Germinal center (tissue), 1 donor: ENCODE measurements around the gene KCNQ4.

Experiments
- DNase-seq: peaks from one replicate; pipeline ENCODE4 v3.0.0; 2012; ENCODE audit warnings: mixed read lengths, low spot score

Gene KCNQ4

DNA sequence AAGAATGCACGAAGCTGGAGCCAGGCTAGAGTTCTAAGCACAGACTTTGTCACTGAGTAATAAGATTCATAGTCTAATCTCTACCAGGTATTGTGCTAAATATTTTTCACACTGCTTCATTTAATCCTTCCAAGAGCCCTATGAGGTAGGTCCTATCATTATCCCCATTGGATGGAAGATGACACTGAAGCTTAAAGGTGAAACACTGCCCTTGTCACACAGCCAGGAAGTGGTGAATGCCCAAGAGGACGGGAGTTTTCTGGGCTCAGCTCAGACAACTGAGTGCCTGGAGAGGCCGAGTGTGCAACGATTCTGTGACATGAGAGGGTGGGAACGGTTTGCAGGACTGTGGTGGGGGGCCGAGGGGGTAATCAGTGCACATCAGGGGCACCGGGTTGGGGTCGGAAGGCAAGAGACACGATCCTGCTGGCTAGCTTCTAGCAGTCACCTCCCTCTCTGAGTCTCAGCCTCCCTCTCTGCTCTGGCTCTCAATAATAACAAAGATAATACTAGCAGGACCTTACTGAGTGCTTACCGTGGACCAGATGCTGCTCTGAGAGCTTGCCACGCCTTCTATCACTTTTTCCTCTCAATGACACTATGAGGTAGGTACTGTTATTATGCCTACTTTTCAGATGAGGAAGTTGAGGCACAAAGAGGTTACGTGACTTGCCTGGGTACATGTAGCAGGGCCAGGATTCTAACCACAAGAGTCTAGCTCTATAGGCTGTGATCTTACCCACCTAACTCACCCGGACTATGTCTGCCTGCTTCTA, 12.4 kb downstream of the KCNQ4 start:
- DNase-seq: no peak

GRCh38 chr1:40796939-40797667, 13.5 kb downstream of the KCNQ4 start:
- DNase-seq: no peak

GRCh38 chr1:40797668-40798010, 14.1 kb downstream of the KCNQ4 start:
- no peak for DNase-seq

- no peak for DNase-seq
Measured at GRCh38 chr1:40798366-40799281, 15.0 kb downstream of the KCNQ4 start.

- no peak for DNase-seq
Measured at GRCh38 chr1:40799351-40799867, 15.8 kb downstream of the KCNQ4 start.

DNA sequence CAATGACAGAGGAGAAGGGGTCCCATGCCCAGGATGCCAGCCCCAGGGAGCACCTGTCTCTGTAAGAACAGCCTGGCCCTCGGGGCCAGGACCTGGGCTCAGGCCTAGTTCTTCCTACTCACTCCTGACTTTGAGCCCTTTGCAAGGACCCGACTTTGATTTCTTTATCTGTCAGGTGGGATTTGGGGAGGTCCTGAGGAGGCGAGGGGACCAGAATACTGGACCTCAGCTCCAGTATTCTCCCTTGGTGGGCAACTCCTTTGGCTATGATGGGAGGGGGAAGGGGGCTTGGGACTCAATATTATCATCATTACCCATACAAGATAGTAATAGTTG, 18.1 kb downstream of the KCNQ4 start:
- DNase-seq: no peak

DNA sequence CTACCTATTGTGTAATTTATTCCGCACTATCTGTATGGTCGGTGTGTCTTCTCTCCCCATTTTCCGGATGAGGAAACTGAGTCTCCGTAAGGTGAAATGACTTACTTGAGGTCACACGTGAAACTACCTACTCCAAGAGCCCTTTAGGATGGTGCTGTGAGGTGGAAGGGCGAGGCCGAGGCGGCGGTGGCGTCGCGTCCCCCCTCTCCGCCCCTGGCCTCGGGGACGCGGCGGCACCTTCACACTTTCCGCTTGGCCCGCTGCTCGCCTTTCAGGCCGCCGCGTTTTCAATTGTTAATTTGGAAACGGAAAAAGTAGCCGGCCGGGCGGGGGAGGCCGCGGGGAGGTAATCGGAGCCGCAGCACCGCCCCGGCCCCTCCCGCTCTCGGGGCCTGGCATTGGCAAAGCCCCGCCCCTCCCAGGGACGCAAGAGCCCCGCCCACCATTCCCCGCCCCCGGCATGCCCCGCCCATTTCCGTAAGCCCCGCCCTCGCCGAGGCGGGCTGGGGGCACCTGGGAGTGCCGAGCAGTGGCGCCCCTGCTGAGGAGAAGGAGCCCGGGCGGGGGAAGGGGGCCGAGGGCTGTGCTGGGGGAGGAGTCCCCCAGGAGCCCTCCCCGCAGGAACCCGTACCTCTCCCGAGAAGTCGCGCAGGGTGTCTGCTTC, 18.6 kb downstream of the KCNQ4 start:
- peak; percentile 94 for DNase-seq

DNA sequence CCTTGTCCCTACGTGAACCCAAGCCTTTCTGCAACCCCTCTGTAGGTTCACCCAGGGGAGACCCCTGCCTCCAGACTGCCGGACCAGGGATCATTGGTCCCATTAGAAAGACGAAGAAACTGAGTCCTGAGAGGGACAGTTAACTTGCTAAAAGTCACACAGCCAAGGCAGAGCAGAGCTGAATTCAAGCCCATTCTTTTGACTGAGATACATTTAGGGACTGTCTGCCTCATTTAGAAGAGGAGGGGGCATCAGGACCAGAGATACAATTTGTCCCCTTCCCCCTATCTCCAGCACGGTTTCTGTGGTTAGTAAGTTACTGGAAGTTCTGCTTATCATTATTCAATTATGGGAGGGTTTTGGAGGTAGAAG, 19.1 kb downstream of the KCNQ4 start:
- no peak for DNase-seq

- DNase-seq: no peak
Measured at GRCh38 chr1:40803447-40803846, 19.9 kb downstream of the KCNQ4 start.

- no peak for DNase-seq
Measured at GRCh38 chr1:40803902-40804301, 20.3 kb downstream of the KCNQ4 start.

DNA sequence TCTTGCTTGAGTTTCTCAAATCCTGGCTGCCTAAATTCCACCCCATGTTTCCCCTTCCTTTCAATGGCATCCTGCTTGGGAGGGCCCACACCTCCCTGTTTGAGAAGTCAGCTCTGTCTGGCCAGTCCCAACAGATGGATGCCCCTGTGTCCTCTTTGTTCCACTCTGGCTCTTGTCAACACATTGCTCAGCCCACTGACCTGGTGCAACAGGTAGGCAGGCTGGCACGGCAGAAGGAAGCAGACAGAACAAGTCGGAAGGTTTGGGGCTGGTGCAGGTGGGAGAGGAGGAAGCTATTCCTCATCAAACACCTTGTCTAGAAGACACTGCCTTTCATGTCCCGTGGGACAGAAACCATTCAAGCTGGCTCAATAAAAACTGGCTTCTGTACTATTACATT, 22.7 kb downstream of the KCNQ4 start:
- no peak for DNase-seq

GRCh38 chr1:40806731-40807695, 23.4 kb downstream of the KCNQ4 start:
- DNase-seq: no peak

GRCh38 chr1:40808002-40808401, 24.4 kb downstream of the KCNQ4 start:
- DNase-seq: no peak

DNA sequence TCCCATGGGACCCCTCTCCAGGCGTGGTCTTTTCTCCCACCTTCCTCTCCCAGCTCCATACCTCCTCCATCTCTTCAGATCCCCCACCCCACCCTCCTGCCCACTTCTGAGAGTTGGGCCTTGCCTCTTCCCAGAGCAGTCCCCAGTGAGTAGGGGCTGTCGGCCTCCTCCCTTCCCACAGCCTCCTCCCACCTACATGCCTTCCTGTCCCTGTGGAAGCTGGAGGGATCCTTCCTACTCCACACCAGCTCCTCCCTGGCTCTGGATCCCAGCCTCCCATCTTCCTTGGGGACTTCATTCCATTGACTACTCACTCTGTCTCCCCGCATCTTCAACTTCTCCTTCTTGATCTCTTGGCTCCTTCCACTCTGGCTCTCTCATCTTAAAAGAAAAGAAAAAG, 24.9 kb downstream of the KCNQ4 start:
- no peak for DNase-seq

GRCh38 chr1:40808909-40809308, 25.3 kb downstream of the KCNQ4 start:
- no peak for DNase-seq

GRCh38 chr1:40810927-40811326, 27.3 kb downstream of the KCNQ4 start:
- no peak for DNase-seq

- DNase-seq: no peak
Measured at GRCh38 chr1:40815420-40815819, 31.8 kb downstream of the KCNQ4 start.

DNA sequence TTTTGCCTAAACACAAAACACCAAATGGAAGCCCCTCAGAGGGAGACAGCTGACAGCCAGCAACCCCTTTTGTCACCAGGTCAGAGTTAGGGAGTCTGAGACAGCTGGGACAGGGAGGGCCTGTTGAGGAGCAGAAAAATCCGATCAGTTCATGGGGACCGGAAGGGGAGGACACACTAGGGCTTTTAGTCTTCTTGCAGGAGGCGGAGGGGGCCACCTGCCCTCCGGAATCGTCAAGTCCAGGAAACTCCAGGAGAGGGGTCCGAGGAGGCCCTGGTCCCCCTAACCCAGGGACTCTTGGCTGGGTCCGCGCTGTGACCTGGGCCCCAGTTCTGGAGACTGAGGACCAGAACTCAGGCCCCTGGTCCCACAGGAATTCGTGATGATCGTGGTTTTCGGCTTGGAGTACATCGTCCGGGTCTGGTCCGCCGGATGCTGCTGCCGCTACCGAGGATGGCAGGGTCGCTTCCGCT, 34.2 kb downstream of the KCNQ4 start:
- peak; percentile 68 for DNase-seq

DNA sequence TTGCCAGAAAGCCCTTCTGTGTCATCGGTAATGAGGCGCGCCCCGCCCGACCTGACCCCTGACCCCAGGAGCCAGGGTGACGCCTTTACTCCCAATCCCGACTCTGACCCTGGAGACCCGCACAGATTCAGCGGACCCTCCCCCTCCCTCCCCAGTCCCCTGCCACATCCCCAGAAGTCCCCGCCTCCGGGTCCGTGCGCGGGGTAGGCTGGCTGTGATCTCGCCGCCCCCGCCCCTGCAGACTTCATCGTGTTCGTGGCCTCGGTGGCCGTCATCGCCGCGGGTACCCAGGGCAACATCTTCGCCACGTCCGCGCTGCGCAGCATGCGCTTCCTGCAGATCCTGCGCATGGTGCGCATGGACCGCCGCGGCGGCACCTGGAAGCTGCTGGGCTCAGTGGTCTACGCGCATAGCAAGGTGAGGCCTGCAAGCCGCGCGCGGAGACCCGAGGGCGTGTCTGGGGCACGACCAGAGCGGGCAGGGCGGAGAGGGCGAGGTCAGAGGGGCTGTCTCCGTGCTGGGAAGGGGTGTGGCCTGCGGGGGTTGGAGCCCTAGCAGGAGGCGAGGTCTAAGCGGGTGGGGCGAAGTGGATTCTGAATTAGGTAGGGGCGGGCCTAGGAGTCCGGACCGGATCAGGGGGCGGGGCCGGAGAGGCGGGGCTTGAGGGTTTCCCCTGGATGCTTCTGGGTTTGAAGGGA, 34.8 kb downstream of the KCNQ4 start:
- peak; percentile 94 for DNase-seq

DNA sequence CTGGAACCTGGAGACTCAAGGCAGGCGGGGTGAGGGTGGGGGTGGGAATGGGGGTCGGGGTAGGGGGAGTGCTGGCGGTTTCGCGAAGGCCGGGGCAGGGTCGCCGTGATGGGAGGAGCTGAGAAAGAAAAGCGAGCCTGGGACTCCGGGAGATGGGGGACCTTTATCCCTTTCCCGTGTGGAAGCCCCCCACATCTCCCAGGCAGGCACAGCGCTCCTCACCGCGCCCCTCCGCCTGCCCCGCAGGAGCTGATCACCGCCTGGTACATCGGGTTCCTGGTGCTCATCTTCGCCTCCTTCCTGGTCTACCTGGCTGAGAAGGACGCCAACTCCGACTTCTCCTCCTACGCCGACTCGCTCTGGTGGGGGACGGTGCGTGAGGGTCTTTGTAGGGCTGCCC, 35.5 kb downstream of the KCNQ4 start:
- no peak for DNase-seq
